GM21619 (cell line): Measurements from ENCODE around the gene SRPK2.
"Not testable (repeated sequence)": the region's sequence is repeated elsewhere in the genome, so short reads cannot be mapped to it uniquely, and the experiment has no call there.

Experiments
- ATAC-seq: cut with Tn5 transposase; IDR thresholded peaks from one replicate; pipeline ENCODE4 v1.9.1; 2021; ENCODE audit not compliant: unreplicated experiment

Gene SRPK2

GRCh38 chr7:105345003-105345402 lies 43.7 kb downstream of the SRPK2 start:
- no peak for ATAC-seq

GRCh38 chr7:105339404-105340323 lies 49.1 kb downstream of the SRPK2 start:
- ATAC-seq, result no peak

GRCh38 chr7:105337529-105337928 lies 51.2 kb downstream of the SRPK2 start:
- no peak for ATAC-seq

- ATAC-seq, result no peak
Measured at GRCh38 chr7:105336009-105336408, 52.7 kb downstream of the SRPK2 start.

- not testable (repeated sequence) for ATAC-seq
Measured at GRCh38 chr7:105332661-105333060, 56.1 kb downstream of the SRPK2 start.

- no peak for ATAC-seq
Measured at GRCh38 chr7:105330526-105330925, 58.2 kb downstream of the SRPK2 start.

GRCh38 chr7:105327201-105327600 lies 61.5 kb downstream of the SRPK2 start:
- ATAC-seq, result no peak

GRCh38 chr7:105325216-105325904 lies 63.4 kb downstream of the SRPK2 start:
- no peak for ATAC-seq

- not testable (repeated sequence) for ATAC-seq
Measured at GRCh38 chr7:105324606-105325005, 64.1 kb downstream of the SRPK2 start.

GRCh38 chr7:105323366-105323765 lies 65.4 kb downstream of the SRPK2 start:
- no peak for ATAC-seq

- ATAC-seq, result no peak
Measured at GRCh38 chr7:105322655-105323277, 66.0 kb downstream of the SRPK2 start.

- ATAC-seq, result no peak
Measured at GRCh38 chr7:105321754-105322455, 66.8 kb downstream of the SRPK2 start.

- ATAC-seq, result no peak
Measured at GRCh38 chr7:105320896-105321295, 67.8 kb downstream of the SRPK2 start.

- ATAC-seq, result no peak
Measured at GRCh38 chr7:105319578-105319977, 69.1 kb downstream of the SRPK2 start.

- ATAC-seq, result no peak
Measured at GRCh38 chr7:105316578-105317344, 72.0 kb downstream of the SRPK2 start.

GRCh38 chr7:105315357-105315756 lies 73.4 kb downstream of the SRPK2 start:
- ATAC-seq, result no peak

GRCh38 chr7:105309235-105310169 lies 79.2 kb downstream of the SRPK2 start:
- peak; percentile 51 for ATAC-seq

- no peak for ATAC-seq
Measured at GRCh38 chr7:105307163-105307672, 81.5 kb downstream of the SRPK2 start.

- no peak for ATAC-seq
Measured at GRCh38 chr7:105306298-105306748, 82.4 kb downstream of the SRPK2 start.
